Measurements from ENCODE around the gene ABHD16B. TPM values are rescaled to one million over a fixed set of nuclear protein-coding genes. Genes with fewer than 3 reads are reported as not detected.

ABHD16B gene
- total and polyA plus RNA-seq, 2 experiments from 2014 or later = not detected

DNA sequence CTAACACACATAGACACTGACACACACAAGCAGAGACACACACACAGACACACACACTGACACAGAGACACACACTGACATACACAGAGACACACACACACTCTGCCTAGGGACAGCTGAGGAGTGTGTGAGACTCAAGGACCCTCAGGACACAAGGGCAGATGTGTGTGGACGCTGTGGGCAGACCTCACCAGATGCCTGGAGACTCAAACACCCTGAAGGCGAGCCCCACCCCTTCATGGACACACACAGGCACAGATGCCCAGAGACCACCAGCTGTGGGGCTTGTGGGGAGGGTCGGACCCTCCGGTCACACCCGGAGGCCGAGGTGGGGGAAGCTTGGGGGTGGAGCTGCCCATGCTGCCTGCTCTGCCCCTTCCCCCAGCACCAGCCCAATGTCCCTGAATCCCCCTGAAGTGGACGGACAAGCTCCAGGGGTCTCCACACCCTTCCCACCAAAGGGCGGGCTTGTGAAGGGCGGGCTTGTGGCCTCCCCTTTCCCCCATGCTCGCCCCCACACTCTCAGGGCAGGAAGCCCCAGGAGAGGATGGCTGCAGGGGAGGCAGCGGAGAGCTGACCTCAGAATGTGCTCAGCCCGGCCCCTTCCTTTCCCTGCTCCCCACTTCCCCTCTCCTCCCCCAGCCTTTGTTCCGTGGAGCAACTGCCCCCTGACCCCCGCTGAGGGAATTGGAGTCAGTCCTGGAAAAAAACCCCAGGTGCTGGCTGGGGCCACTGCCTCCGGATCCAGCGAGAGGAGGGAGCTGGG lies 13.9 kb upstream of the ABHD16B start:
- ATAC-seq = peak; percentile 65
- no peaks in the 10 kb centered on the region for H3K36me3 ChIP-seq (ENCODE audit: insufficient read depth)
- DNase-seq (ENCODE audit: low spot score) = peak; percentile 90
- peak overlapping the region; percentile 88 for H3K4me2 ChIP-seq
- peaks cover 26% of the 10 kb centered on the region for H3K4me1 Mint-ChIP-seq
- H2AFZ ChIP-seq = no peak overlapping the region
- H3K4me1 ChIP-seq (ENCODE audit: insufficient read depth) = peaks cover 35% of the 10 kb centered on the region
- no peaks in the 10 kb centered on the region for H3K79me2 ChIP-seq (replicated peaks; ENCODE audit: insufficient read depth)
- no peaks in the 10 kb centered on the region for H4K20me1 ChIP-seq (replicated peaks; ENCODE audit: insufficient read depth)
- peak overlapping the region; percentile 55 for H3K4me3 ChIP-seq
- H3F3A ChIP-seq (replicated peaks; ENCODE audit: low read depth) = peaks cover 14% of the 10 kb centered on the region
- H3K9me3 Mint-ChIP-seq = no peaks in the 10 kb centered on the region
- H3K27ac ChIP-seq (ENCODE audit: low read depth) = peak overlapping the region; percentile 92
- H3K27ac Mint-ChIP-seq = no peak overlapping the region; the same call in 1 of the 2 replicates
- TF ChIP-seq CREB1 (CRISPR knock-in tag; IDR thresholded peaks at IDR 0.05; ENCODE audit: low read depth) (peak; percentile 48; the same call in 1 of the 2 replicates), NANOG (IDR thresholded peaks at IDR 0.05; ENCODE audit: borderline replicate concordance) (no peak)
- peaks cover 21% of the 10 kb centered on the region for H3K27me3 Mint-ChIP-seq (ENCODE audit: insufficient read depth, low read depth, poor library complexity)
- no peaks in the 10 kb centered on the region for H3K9me2 ChIP-seq (ENCODE audit: insufficient read depth)
- no peaks in the 10 kb centered on the region; the same call in 2 of the 3 replicates for H3K36me3 Mint-ChIP-seq (ENCODE audit: low read depth)
- no peak overlapping the region for H3K4me3 Mint-ChIP-seq
- no peaks in the 10 kb centered on the region for H3K27me3 ChIP-seq (ENCODE audit: insufficient read depth)

DNA sequence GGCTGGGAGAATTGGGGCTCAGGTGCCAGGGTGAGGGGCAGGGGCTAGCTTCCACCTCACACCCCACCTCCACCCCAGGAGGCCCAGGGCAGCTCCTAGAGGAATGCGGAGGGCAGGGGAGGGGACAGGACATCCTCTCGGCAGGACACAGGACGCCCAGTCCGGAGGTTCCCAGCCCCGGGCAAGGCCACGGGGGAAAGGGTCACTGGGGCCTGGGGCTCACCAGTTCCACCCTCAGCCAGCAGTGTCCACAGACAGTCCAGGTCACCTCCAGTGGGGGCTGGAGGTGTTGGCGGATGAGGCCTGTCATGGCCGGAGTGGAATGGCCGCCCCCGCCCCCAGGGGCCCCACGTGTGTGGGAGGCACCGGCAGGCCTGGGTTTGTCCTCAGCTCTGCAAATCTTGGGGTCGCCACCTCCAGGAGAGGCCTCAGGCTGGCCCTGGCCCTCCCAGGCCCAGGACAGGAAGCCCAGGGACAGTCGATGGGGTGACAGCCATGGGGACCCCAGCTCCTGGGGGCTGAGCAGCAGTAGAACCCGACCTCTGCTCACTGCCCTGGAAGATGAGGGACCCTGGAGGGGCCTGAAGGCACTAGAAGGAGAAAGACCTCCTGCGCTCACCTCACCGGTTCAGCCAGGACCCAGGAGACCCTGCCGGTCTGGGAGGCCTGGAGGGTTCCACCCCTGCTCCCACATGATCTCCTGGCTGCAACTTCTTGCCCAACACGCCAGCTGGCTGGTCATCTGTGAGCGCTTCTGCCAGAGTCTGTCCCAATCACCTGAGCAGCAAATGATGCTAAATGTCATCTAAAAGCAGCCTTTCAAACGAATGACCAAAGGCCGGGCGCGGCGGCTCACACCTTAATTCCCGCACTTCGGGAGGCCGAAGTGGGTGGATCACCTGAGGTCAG lies 13.0 kb upstream of the ABHD16B start:
- Mint-ChIP-seq H3K4me3 (no peak overlapping the region), H3K27me3 (ENCODE audit: insufficient read depth, low read depth, poor library complexity) (peaks cover 21% of the 10 kb centered on the region), H3K27ac (no peak overlapping the region; the same call in 1 of the 2 replicates), H3K36me3 (ENCODE audit: low read depth) (no peaks in the 10 kb centered on the region; the same call in 2 of the 3 replicates), H3K4me1 (peaks cover 26% of the 10 kb centered on the region), H3K9me3 (no peaks in the 10 kb centered on the region)
- Histone ChIP-seq H3F3A (replicated peaks; ENCODE audit: low read depth) (peaks cover 14% of the 10 kb centered on the region), H3K4me3 (peak overlapping the region; percentile 55; the same call in 1 of the 2 replicates), H3K27me3 (ENCODE audit: insufficient read depth) (no peaks in the 10 kb centered on the region), H3K4me2 (peak overlapping the region; percentile 88), H3K79me2 (replicated peaks; ENCODE audit: insufficient read depth) (no peaks in the 10 kb centered on the region), H3K36me3 (ENCODE audit: insufficient read depth) (no peaks in the 10 kb centered on the region), H4K20me1 (replicated peaks; ENCODE audit: insufficient read depth) (no peaks in the 10 kb centered on the region), H3K9me2 (ENCODE audit: insufficient read depth) (no peaks in the 10 kb centered on the region), H3K4me1 (ENCODE audit: insufficient read depth) (peaks cover 35% of the 10 kb centered on the region), H2AFZ (no peak overlapping the region), H3K27ac (ENCODE audit: low read depth) (peak overlapping the region; percentile 92)
- ATAC-seq (peak; percentile 2), DNase-seq (ENCODE audit: low spot score) (no peak)
- TF ChIP-seq CREB1 (CRISPR knock-in tag; IDR thresholded peaks at IDR 0.05; ENCODE audit: low read depth) (no peak), POLR2AphosphoS5 (IDR thresholded peaks at IDR 0.05; ENCODE audit: low read depth) (no peak), ZNF331 (CRISPR knock-in tag; IDR thresholded peaks at IDR 0.05; ENCODE audit: low read depth) (no peak), JUNB (IDR thresholded peaks at IDR 0.05; ENCODE audit: unreplicated experiment) (no peak), NANOG (IDR thresholded peaks at IDR 0.05; ENCODE audit: borderline replicate concordance) (no peak), ZNF114 (CRISPR knock-in tag; IDR thresholded peaks at IDR 0.05) (no peak), EZH2 (IDR thresholded peaks at IDR 0.05; ENCODE audit: low read depth, unreplicated experiment) (no peak), EZH2phosphoT487 (IDR thresholded peaks at IDR 0.05; ENCODE audit: unreplicated experiment) (no peak)
- TF ChIP-seq, protein P1, sequence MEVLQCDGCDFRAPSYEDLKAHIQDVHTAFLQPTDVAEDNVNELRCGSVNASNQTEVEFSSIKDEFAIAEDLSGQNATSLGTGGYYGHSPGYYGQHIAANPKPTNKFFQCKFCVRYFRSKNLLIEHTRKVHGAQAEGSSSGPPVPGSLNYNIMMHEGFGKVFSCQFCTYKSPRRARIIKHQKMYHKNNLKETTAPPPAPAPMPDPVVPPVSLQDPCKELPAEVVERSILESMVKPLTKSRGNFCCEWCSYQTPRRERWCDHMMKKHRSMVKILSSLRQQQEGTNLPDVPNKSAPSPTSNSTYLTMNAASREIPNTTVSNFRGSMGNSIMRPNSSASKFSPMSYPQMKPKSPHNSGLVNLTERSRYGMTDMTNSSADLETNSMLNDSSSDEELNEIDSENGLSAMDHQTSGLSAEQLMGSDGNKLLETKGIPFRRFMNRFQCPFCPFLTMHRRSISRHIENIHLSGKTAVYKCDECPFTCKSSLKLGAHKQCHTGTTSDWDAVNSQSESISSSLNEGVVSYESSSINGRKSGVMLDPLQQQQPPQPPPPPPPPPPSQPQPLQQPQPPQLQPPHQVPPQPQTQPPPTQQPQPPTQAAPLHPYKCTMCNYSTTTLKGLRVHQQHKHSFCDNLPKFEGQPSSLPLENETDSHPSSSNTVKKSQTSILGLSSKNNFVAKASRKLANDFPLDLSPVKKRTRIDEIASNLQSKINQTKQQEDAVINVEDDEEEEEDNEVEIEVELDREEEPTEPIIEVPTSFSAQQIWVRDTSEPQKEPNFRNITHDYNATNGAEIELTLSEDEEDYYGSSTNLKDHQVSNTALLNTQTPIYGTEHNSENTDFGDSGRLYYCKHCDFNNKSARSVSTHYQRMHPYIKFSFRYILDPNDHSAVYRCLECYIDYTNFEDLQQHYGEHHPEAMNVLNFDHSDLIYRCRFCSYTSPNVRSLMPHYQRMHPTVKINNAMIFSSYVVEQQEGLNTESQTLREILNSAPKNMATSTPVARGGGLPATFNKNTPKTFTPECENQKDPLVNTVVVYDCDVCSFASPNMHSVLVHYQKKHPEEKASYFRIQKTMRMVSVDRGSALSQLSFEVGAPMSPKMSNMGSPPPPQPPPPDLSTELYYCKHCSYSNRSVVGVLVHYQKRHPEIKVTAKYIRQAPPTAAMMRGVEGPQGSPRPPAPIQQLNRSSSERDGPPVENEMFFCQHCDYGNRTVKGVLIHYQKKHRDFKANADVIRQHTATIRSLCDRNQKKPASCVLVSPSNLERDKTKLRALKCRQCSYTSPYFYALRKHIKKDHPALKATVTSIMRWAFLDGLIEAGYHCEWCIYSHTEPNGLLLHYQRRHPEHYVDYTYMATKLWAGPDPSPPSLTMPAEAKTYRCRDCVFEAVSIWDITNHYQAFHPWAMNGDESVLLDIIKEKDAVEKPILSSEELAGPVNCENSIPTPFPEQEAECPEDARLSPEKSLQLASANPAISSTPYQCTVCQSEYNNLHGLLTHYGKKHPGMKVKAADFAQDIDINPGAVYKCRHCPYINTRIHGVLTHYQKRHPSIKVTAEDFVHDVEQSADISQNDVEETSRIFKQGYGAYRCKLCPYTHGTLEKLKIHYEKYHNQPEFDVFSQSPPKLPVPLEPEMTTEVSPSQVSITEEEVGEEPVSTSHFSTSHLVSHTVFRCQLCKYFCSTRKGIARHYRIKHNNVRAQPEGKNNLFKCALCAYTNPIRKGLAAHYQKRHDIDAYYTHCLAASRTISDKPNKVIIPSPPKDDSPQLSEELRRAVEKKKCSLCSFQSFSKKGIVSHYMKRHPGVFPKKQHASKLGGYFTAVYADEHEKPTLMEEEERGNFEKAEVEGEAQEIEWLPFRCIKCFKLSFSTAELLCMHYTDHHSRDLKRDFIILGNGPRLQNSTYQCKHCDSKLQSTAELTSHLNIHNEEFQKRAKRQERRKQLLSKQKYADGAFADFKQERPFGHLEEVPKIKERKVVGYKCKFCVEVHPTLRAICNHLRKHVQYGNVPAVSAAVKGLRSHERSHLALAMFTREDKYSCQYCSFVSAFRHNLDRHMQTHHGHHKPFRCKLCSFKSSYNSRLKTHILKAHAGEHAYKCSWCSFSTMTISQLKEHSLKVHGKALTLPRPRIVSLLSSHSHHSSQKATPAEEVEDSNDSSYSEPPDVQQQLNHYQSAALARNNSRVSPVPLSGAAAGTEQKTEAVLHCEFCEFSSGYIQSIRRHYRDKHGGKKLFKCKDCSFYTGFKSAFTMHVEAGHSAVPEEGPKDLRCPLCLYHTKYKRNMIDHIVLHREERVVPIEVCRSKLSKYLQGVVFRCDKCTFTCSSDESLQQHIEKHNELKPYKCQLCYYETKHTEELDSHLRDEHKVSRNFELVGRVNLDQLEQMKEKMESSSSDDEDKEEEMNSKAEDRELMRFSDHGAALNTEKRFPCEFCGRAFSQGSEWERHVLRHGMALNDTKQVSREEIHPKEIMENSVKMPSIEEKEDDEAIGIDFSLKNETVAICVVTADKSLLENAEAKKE (CRISPR knock-in tag; IDR thresholded peaks at IDR 0.05) = no peak; the same call in 1 of the 2 replicates
- TF ChIP-seq, protein P2, sequence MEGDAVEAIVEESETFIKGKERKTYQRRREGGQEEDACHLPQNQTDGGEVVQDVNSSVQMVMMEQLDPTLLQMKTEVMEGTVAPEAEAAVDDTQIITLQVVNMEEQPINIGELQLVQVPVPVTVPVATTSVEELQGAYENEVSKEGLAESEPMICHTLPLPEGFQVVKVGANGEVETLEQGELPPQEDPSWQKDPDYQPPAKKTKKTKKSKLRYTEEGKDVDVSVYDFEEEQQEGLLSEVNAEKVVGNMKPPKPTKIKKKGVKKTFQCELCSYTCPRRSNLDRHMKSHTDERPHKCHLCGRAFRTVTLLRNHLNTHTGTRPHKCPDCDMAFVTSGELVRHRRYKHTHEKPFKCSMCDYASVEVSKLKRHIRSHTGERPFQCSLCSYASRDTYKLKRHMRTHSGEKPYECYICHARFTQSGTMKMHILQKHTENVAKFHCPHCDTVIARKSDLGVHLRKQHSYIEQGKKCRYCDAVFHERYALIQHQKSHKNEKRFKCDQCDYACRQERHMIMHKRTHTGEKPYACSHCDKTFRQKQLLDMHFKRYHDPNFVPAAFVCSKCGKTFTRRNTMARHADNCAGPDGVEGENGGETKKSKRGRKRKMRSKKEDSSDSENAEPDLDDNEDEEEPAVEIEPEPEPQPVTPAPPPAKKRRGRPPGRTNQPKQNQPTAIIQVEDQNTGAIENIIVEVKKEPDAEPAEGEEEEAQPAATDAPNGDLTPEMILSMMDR (conservative IDR thresholded peaks at IDR 0.05; ENCODE audit: low read depth in 2 of 2) = no peak
